ENCODE data around the gene PRAMEF18.
A peak's percentile ranks its signal among the peaks of the same experiment; 100 is the strongest.
"Not testable (repeated sequence)": the region's sequence is repeated elsewhere in the genome, so short reads cannot be mapped to it uniquely, and the experiment has no call there.

The PRAMEF18 gene, protein sequence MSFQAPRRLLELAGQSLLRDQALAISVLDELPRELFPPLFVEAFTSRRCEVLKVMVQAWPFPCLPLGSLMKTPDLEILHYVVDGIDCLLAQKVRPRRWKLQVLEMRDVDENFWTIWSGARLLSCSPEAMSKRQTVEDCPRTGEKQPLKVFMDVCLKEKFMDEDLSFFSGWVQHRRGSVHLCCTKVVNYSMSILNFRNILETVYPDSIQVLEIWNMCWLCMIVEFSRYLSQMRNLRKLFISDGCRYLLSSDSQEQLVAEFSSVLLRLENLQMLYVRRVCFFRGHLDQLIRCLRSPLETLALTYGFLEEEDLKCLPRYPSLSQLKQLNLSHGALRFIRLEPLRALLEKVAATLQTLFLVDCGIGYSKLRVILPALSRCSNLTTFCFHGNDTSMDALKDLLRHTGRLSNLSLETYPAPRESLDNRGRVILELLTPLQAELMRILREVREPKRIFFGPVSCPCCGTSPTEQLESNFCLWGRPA

DNA sequence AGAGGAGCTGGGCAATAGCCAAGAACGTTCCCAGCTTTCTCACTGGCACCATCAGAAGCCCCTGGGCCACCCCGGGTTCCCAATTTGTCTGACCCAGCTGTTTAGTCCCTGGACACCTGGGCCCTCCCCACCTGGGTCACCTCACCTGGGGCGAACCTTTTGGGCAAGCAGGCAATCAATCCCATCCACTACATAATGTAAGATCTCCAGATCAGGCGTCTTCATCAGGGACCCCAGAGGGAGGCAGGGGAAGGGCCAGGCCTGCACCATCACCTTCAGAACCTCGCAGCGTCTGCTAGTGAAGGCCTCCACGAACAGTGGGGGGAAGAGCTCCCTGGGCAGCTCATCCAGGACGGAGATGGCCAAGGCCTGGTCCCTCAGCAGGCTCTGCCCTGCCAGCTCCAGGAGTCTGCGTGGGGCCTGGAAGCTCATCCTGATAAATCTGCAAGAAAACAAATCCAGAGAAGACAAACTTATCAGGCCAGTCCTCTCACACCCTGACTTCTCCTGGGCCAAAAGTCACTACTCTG is at the start of gene PRAMEF18:
Gene PRAMEF18 (minus strand): TSS at position 480 of the 530 bp plus-strand sequence. CDS start 48 bp downstream, at position 432.
- DNase-seq: not testable (repeated sequence)

DNA sequence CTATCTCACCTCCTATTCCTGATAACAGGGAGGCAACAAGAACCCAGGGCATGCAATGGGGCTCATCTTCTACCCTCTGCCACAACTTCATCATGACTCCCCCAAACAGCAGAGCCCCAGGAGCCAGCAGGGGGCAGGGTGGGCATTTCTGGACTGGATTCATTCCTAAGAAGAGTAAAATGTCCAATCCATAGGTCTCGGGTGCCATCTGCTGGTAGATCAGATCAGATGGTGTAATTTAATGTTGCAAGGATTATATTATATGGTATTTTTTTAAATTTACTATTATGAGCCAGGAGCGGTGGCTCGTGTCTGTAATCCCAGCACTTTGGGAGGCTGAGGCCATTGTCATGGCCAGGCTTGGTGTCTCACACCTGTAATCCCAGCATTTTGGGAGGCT is 39.2 kb upstream of the PRAMEF18 start:
- not testable (repeated sequence) for DNase-seq

DNA sequence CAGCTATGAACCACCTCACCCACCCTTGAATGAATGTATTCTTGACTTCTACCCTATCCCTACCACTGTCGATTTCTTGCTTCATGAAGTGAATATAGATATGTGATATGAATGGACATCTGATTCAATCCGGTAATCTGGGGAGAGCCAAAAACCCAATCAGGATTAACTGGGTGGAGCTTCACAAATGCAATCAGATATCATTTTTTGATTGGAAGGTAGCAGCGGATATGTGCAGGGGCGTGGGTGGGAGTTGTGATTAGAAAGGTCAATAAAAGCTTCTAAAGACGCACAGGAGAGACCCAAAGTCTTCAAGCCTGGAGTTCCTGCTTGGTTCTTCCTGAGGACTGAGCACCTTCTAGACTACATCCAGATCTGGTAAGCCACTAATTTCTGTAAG is 27.9 kb upstream of the PRAMEF18 start, which contains the start of gene PRAMEF5:
Gene PRAMEF5 (plus strand): TSS at position 301 of the 400 bp plus-strand sequence. CDS start 5,071 bp downstream, outside the sequence.
- not testable (repeated sequence) for DNase-seq

DNA sequence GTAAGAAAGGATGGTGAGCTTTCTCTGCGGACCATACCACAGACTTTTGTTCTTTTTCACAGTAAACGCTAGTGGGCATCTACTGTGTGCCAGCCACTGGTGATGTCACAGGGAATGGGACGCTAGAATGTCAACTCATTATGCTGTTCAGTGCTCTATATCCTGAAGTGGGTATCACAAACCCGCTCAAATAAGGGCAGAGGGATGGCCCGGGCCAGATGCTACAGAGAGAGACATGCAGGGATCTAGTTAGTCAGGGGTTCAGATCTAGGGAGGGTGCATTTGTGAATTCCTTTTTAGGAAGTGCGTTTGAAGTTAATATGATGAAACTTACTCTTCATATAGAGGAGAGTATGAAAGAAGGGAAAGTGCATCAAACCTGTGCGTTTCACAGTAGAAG is 21.2 kb upstream of the PRAMEF18 start:
- not testable (repeated sequence) for DNase-seq

DNA sequence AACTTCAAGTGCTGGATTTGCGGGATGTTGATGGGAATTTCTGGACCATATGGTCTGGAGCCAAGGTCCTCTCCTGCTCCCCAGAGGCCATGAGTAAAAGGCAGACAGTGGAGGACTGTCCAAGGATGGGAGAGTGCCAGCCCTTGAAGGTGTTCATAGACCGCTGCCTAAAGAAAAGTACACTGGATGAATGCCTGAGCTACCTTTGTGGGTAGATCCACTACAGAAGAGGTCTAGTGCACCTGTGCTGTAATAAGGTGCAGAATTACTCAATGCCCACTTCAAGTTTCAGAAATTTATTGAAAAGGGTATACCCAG is 20.6 kb upstream of the PRAMEF18 start:
- DNase-seq: not testable (repeated sequence)

DNA sequence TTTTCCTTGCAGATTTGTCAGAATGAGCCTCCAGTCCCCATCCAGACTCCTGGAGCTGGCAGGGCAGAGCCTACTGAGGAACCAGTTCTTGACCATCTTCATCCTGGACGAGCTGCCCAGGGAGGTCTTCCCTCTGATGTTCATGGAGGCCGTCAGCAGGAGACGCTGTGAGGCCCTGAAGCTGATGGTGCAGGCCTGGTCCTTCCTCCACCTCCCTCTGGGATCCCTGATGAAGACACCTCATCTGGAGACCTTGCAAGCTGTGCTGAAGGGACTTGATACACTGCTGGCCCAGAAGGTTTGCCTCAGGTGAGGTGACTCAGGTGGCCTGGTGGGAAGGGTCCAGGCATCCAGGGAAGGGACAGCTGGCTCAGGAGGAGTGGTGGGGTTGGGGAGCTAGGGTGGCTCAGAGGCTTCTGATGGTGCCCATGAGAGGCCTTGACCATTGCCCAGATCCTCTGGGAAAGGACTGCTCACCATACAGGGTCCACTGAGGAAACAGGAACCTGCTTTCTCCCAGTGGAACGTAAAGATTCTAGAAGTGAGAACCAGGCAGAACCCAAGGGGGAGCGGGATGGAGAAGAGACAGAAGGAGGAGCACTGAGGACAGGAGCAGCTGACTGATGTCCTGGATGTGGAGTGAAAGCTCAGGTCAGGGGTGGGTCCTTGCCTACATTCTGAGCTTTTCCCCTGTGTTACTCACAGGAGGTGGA is 20.0 kb upstream of the PRAMEF18 start:
- not testable (repeated sequence) for DNase-seq

DNA sequence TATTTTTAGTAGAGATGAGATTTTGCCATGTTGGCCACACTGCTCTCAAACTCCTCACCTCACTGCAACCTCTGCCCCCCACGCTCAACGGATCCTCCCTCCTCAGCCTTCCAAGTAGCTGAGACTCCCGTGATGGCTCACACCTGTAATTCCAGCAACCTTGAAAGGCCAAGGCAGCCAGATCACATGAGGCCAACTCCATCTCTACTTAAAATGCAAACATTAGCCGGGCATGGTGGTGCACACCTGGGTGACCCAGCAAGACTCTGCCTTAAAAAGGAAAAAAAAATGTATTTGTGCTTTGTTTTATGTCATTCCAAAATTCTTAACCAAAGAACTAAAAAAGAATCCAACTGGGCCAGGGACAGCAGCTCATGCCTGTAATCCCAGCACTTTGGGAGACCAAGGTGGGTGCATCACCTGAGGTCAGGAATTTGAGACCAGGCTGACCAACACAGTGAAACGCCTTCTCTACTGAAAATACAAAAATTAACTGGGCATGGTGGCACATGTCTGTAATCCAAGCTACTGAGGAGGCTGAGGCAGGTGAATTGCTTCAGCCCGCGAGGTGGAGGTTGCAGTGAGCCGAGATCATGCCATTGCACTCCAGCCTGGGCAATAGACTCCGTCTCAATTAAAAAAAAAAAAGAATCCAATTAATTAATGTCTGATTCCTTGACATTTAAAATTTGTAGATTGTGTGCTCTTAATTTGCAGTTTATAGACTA is 17.7 kb upstream of the PRAMEF18 start:
- DNase-seq: not testable (repeated sequence)

DNA sequence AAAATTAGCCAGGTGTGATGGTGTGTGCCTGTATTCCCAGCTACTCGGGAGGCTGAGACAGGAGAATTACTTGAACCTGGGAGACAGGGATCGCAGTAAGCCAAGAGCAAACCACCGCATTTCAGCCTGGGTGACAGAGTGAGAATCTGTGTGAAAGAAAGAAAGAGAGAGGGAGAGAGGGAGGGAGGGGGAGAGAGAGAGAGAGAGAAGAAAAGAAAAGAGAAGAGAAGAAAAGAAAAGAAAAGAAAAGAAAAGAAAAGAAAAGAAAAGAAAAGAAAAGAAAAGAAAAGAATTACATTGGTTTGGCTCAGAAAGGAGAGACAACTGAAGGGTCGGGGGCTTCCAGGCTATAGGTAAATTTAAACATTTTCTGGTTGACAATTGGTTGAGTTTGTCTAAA is 13.7 kb upstream of the PRAMEF18 start:
- DNase-seq: not testable (repeated sequence)

DNA sequence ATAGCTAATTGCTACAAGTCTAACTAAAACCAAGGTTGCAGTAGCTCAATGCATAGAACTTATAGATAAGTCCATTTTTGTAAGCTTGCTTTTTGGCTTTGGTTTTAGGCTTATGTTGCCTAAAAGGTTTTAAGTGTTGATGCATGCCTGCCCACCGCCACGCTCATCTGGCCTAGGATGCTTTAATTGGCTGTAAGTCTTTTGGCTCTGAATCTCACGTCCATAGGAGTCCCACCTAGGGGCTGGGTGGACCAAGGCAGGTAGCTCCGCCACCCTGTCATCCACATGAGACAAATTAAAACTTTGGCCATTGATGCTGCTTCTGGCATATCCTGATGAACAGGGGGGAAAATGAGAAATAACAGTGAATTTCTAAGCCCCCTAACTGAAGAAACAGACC is 11.6 kb upstream of the PRAMEF18 start:
- DNase-seq: not testable (repeated sequence)

DNA sequence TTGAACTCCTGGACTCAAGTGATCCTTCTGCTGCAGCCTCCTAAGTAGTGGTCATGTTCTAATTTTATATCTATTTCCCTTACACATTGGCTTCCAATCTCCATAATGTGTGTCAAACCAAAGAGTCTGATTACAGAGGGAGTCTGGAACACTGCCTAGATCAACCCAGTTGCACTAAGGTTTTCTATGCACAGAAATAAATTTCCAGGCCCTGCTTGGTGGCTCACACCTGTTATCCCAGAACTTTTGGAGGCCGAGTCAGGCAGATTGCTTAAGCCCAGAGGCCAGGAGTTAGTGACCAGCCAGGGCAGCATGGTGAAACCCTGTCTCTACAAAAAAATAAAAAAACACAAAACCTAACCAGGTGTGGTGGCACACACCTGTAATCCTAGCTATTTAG is 8.1 kb upstream of the PRAMEF18 start:
- DNase-seq: not testable (repeated sequence)

DNA sequence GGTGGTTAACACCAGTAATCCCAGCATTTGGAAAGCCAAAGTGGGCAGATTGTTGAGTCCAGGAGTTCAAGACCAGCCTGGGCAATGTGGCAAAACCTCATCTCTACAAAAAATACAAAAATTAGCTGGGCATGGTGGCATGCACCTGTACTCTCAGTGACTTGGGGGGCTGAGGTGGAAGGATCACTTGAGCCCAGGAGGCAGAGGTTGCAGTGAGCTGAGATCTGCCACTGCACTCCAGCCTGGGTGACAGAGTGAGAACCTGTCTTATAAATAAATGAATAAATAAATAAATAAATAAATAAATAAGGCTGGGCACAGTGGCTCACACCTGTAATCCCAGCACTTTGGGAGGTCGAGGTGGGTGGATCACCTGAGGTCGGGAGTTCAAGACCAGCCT is 6.1 kb upstream of the PRAMEF18 start:
- not testable (repeated sequence) for DNase-seq

DNA sequence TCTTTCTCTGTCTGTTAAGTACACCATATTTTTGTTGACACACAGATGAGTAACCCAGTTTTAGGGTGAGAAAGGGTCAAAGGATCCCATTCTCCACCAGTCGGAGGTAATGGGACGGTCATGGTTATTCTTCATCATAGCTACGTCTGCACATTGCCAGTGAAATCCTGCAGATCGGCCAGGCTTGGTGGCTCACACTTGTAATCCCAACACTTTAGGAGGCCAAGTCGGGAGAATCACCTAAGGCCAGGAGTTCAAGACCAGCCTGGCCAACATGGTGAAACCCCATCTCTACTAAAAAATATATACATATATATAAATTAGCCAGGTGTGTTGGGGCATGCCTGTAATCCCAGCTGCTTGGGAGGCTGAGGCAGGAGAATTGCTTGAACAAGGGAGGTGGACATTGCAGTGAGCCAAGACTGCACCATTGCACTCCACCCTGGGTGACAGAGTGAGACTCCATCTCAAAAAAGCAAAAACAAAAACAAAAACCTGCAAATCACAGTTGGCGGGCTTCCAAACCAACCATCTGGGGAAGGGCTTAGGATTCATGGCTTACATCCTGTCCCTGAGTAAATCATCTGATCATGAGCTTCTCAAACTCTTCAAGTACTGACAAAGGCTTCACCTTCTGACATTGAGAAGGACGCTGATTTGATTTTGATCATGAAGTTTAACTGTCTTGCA is 5.3 kb upstream of the PRAMEF18 start:
- not testable (repeated sequence) for DNase-seq

DNA sequence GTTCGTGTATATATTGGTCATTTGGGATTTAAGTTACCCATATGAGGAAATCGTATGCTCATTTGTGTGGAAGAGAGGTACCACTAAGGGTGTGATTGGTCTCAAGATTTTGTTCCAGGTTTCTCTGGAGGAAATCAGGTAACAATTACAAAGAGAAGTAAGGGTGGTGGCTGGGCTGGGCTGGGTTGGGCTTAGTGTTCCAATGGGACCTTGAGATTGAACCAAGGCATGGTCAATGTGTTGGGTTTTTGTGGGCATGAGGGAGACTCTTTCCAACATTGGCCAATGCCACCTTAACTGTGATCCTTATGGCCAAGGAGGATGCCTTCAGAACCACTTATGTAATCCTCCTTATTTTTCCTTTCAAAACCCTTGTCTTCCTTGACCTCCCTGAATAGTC is 4.6 kb upstream of the PRAMEF18 start:
- not testable (repeated sequence) for DNase-seq

DNA sequence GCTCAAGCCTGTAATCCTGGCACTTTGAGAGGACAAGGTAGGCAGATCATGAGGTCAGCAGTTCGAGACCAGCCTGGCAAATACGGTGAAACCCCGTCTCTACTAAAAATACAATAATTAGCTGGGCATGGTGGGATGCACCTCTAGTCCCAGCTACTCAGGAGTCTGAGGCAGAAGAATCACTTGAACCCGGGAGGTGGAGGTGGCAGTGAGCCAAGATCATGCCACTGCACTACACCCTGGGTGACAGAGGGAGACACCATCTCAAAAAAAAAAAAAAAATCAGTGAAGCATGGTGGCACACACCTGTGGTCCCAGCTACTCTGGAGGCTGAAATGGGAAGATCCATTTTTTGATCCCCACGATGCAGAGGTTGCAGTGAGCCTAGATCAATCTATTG is 4.1 kb upstream of the PRAMEF18 start:
- not testable (repeated sequence) for DNase-seq

DNA sequence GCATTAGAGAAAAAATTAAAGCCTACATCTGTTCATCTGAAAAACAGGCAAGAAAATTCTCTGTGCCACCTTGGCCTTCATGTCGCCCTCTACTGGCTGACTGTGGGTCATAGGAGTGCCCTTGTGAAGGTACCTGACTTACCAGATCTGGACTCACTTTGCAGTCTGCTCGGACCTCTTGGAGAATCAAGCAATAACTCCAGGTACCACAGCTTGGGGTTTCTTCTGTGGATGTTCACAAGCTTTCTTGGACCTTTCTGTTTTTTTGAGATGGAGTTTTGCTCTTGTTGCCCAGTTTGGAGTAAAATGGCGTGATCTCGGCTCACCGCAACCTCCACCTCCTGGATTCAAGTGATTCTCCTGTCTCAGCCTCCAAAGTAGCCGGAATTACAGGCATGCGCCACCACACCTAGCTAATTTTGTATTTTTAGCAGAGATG is 2.4 kb upstream of the PRAMEF18 start:
- peak; percentile 25 for DNase-seq

DNA sequence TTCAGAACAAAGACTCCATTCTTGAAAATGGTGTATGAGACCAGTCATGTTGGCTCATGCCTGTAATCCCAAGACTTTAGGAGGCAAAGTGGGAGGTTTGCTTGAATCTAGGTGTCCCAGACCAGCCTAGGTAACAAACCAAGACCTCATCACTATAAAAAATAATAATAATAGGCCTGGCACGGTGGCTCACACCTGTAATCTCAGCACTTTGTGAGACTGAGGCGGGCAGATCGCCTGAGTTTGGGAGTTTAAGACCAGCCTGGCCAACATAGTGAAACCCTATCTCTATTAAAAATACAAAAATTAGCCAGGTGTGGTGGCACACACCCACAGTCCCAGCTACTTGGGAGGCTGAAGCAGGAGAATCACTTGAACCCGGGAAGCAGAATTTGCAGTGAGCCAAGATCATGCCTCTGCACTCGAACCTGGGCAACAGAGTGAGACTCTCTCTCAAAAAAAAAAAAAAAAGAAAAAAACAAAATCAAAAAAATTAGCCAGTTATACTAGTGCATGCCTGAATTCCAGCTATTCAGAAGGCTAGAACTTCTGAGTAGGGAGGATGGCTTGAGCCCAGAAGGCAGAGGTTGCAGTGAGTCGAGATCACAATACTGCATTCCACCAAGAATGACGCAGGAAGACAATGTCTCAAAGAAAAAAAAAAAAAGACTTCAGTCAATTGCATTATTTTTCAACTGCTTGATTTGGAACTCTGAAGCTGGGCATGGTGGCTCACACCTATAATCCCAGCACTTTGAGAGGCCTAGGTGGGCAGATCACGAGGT is 1.5 kb upstream of the PRAMEF18 start:
- DNase-seq: not testable (repeated sequence)

DNA sequence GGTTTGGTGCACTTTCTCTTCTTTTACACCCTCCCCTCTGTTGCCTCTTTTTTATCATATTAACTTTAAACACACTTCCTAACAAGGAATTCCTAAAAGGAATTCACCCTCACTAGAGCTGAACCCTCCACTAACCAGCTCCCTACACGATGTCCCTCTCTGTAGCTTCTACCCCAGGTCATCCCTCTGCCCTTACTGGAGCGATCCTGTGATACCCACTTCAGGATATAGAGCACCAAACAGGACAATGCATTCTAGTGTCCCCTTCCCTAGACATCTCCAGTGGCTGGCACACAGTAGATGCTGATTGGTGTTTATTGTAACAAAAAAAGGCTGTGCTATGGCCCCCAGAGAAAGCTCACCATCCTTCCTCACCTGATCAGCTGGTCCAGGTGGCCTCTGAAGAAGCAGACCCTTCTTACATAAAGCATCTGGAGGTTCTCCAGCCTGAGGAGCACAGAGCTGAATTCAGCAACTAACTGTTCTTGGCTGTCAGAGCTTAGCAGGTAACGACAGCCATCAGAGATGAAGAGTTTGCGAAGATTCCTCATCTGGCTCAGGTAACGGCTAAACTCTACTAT is 1.4 kb downstream of the PRAMEF18 start:
- no peak for DNase-seq

DNA sequence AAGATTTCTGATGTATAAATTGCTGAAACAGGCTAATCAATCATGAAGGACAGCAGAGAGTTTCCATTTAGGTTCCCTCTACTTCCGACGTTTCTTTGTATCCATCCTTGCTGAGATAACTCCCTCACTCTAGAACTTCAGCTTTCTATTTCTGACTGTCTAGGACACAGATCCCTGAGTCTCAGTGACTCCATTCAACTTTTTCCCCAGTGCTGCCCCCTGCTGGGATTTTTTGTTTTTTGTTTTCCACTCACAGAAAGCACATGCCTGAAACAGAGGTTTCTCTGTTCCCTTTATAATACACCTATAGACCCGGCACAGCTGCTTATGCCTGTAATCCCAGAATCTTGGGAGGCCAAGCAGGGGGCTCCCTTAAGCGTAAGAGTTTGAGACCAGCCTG is 3.2 kb downstream of the PRAMEF18 start:
- DNase-seq: not testable (repeated sequence)

DNA sequence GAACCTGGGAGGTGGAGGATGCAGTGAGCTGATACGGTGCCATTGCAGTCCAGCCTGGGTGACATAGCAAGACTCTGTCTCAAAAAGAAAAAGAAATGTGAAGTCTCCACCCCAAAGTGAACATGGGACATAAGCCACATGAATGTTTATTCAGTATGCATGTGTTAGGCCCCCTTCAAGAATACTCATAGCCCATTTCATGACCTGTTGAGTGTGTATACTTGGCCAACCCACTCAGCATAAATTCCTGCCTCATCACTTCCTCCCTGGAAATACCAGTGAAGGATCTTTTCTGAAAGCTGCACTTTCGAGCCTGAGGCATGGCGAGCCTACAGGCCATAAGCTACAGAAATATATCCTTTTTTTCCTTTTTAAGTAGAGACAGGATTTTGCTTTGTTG is 6.8 kb downstream of the PRAMEF18 start:
- DNase-seq: not testable (repeated sequence)

DNA sequence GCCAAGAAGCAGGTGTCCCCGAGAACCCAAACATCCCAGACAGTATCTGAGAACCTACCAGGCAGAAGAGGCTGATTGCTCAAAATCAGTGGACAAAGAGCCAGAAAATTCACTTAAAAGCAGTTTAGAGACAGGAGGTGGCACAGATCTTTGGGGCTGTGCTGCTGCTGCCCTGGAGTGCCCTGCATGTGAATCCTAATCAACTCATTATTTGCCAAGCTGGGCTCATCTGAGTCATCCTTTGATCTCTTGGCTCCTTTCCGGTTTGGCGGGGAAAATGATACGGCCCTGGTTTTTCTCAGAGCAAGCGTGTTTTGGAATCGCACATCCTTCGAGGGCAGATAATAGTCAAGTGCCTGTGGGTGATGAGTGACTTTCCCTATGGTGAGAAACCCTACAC is 9.3 kb downstream of the PRAMEF18 start:
- not testable (repeated sequence) for DNase-seq

DNA sequence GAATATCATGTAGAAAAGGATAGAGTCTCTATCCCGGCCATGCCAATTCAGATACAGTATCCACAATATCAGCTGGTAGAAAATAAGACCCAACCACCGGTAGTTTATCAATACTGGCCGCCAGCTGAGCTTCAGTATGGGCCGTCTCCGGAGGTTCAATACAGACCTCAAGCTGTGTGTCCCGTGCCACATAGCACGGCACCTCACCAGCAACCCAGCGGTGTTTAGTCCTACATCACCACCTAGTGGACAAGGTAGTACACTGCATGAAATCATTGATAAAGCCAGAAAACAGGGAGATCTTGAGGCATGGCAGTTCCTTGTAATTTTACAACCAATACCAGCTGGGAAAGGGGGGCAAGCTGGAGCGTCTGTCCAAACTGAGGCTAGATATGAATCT is 17.2 kb downstream of the PRAMEF18 start:
- not testable (repeated sequence) for DNase-seq
